GM12872 (cell line): ENCODE data around the gene LIFR.

Source experiments
- CTCF ChIP-seq: IDR thresholded peaks from 3 replicates; pipeline ENCODE4 v1.5.1; 2011; ENCODE audit warnings: low read depth, mild to moderate bottlenecking, low read length, moderate library complexity; ENCODE audit not compliant: insufficient read depth

LIFR gene

GRCh38 chr5:38468202-38468673, 88.2 kb downstream of the LIFR start:
- no peak for TF ChIP-seq CTCF

DNA sequence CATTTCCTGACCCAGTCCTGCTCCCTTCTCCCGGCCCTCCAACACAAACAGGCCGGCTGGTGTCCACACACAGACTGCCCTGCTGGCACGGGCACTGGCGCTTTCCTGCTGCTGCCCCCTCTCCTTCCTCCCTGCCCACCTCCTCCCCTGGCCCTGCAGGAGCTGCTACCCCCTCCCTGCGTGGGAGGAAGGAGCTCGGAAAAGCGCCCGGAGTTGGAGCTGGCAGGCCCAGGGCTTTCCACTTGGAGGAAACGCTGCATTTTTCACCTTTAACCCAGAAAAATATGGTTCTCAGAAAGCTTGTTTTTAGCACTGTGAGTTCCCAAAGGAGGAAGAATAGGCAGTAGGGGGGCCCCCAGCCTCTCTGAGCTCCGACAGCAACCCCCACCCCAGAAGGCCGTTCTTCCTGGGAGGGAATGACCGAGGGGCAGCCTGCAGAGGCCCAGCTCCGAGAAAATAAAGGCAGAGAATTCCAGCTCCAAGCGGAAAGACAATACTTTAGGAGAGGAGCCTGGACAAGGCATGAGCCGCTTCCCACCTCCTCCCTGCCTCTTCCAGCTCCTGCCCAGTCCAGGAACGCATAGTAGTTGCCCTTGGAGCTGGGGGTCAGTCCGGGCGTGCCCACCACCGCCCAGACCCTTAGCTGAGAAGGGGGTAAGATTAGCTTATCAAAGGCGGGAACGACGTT, 88.9 kb downstream of the LIFR start:
- TF ChIP-seq CTCF: no peak

DNA sequence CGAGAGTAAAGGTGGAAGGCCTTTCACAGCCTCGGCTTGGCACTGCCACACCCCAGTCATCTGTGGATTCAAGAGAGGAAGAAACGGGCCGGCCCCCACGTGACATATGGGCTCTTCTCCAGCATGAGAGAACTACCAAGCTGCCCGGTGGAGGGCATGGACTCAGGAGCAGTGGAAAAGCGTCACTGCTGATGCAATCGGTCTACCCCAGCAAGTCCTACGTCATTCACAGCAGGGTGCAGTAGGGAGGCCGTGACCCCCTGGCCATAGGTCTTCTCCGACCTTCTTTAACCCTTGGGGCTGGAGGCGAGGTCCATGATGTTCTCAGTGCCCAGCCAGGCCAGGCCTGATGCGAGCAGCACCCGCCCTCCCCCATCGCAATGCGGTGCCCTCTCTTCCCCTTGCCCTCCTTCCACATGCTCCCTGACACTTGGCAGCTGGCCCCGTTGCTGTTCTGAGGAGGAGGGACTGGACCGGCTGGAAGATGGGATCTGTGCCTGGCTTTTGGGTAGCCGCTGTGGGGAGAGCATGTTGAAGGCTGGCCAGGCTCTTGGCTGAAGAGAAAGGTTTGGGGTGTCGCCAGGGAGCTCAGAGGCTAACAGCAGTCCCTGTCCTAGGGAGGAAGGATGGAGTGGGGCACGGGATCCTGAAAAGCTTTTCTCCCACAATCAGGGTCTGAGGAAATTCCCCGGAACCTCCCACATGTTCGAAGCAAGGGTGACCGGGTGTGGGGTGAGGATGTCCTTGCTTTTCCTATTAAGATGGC, 89.8 kb downstream of the LIFR start:
- no peak for TF ChIP-seq CTCF

GRCh38 chr5:38465702-38466423, 90.6 kb downstream of the LIFR start:
- TF ChIP-seq CTCF: no peak

- TF ChIP-seq CTCF: no peak
These were observed 91.4 kb downstream of the LIFR start for GRCh38 chr5:38465061-38465460.

DNA sequence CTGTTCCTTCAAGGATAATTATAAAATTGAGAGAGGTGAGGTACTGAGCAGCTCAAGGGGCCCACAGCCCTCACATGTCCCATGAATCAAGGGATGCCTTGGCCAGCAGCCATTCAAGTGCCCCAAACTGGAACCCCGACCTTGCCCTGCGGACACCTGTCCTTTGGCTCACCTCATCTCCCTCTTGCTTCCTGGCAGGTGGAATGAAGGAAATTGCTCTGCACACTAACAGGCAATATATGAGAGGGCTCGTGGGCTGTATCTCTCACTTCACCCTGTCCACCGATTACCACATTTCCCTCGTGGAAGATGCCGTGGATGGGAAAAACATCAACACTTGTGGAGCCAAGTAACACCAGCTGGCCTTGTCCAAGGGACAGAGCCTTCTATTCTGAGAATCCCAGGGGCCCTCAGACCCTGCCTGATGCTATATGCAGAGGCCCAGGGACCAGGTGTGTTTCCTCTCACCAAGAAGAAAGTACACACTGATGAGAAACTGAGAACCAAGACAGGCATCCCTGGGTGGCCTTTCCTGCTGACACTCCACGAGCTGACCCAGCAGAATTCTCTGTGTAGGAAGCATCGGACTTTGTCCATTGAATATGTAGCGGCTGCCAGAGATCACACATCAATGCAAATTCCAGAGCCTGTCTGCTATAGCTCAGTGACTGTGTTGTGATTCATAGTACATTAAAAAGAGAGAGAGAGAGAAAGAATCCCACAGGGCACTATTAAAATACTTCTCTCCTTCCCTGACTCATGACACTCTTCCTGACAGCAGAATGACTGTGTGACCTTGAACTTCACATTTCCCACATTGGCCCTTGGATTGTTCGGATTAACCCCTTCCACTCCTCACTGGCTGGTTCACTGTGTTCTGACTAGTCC, 92.6 kb downstream of the LIFR start:
- TF ChIP-seq CTCF: no peak
